GM13977 (cell line): ENCODE results near the gene C2CD2.

Experiments
- DNase-seq: peaks from one replicate; pipeline ENCODE4 v3.0.0; 2012; ENCODE audit warnings: low spot score
- CTCF ChIP-seq: IDR thresholded peaks from 2 replicates; pipeline ENCODE4 v1.5.1; 2012; ENCODE audit warnings: mild to moderate bottlenecking, control low read depth; ENCODE audit not compliant: insufficient read depth; ENCODE audit errors: extremely low read depth, missing control alignments
- in situ Hi-C: fragments of 300-500 bp; cut with MboI; formaldehyde crosslinking; loops from one replicate; pipeline ENCODE4 v1.12.0; 2022; ENCODE audit warnings: low sequenced_read_pairs, low pct_unique_long_range_greater_than_20kb, mixed read lengths, inconsistent platforms; ENCODE audit not compliant: unreplicated experiment

C2CD2 gene

GRCh38 chr21:41865002-41865777 is 88.6 kb downstream of the C2CD2 start:
- TF ChIP-seq CTCF = no peak
- peak; percentile 73 for DNase-seq
- in situ Hi-C loops = no loop called here

DNA sequence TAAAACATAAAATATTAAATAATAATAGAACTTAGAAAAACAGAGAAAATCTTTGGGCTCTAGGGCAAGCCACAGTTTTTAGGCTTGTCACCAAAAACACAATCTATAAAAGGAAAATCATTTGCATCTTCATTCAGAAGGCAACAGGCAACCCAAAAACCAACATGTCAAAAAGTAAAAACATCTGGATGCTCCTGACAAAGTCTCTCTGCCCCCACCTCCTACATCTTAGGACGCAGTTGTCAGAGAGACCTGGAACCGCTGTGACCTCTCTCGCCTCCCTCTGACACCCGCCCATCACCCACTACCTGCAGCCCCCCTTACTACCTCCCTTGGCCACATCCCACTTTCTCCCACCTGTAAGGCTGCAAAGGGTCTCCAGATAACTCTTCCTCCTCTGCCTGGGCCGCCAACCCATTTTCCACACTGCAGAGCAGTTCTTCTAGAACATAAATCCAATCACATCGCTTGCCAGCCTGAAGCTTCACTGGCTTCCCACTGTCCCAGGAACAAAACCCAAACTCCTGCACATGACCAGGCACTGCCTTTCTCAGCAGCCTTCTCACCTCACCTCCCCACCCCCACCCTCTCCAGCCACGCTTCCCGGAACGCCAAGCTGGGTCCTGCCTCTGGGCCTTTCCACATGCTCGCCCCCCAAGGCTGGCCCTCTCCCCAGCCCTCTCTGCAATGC is 89.4 kb downstream of the C2CD2 start:
- in situ Hi-C loops = no loop called here
- TF ChIP-seq CTCF = no peak
- DNase-seq = no peak

DNA sequence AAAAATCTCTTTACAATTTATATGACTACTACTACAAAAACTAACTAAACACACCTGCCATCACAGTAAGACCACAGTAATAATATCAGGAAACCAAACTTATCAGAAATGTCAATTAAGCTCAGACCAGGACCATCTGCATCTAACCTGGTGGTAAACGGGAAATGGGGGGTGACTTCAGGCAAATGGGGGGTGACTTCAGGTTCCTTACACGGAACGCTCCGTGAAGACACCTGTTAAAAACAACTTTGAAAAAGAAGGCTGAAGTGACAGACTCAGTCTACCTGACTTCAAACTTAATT is 90.4 kb downstream of the C2CD2 start:
- no peak for TF ChIP-seq CTCF
- in situ Hi-C loops = no loop called here
- DNase-seq = no peak

DNA sequence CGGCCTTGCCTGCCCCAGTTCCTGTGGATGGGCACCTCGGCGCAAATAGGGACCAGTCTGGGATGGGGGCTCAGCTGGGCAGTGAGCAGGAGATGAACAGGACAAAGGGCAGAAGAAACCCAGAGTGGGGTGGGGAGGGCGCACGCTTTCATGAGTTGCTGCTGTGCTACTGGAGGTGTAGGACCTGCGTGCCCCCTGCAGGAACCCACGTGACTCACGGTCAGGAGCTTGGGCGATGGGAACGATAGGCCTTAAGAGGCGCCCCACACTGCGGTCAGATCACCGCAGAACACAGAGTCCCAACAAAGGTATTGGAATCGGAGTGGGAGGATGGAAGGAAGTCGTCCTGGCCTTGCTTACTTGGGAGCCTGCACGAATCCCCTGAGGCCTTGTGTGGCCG is 91.8 kb downstream of the C2CD2 start:
- DNase-seq = no peak
- TF ChIP-seq CTCF = no peak
- in situ Hi-C loops = no loop called here

DNA sequence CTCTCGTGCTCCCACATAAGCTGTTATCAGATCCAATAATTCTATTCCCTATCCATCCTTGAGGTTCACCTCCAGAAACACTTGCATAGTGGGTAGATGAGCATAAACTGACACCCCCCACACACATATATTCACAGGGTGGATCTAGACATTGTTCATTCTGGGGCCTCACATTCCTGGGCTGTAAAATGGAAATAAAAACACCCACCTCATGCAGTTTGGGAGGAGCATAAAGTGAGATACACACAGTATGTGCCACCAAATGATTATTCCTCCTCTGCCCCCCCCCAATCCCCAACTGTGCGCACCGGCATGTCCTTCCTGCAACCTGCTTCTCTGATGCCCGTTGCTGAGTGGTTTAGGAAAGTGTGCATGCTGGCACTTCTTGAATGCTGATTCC is 92.6 kb downstream of the C2CD2 start:
- in situ Hi-C loops = no loop called here
- DNase-seq = no peak
- TF ChIP-seq CTCF = no peak

DNA sequence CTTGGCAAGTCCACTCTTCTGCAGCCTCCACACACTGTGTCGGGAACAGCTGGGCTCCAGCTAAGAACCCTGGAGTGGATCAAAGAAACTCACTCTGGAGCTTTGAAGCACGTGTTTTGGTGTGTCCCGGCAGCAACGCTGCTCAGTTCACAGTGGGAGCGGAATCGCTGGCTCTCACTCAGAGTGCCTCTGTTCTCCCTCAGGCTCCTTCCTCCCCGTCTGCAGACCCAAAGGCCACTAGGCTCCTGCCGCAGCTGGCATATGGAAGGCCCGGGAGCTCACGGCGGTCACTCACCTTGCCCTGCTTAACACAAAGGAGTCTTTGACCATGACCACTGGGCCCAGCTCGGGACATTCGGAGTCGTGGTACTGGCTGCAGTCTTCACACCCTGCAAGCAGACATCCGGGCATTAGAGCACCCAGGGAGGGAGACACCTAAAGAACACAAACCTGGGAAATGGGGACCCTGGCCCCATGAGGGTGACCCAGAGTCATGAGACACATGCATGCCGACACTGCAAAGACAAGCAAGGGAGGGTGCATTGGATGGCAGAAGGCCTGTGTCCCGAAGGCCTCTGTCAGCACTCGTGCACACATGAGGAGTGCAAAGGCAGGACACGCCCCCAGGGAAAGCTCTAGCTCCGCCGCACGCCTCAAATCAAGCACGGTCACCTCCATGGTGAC is 94.4 kb downstream of the C2CD2 start:
- DNase-seq = no peak
- in situ Hi-C loops = no loop called here
- no peak for TF ChIP-seq CTCF
